Measurements from ENCODE around the gene ITSN2. TPM values are rescaled to one million over a fixed set of nuclear protein-coding genes. Genes with fewer than 3 reads are reported as not detected.

ITSN2 gene
- polyA plus RNA-seq, 3 donors, result 26.0 to 91.1 (median 40.4) TPM

GRCh38 chr2:24374301-24374700, 14.0 kb upstream of the ITSN2 start:
- H3K4me3 ChIP-seq (replicated peaks in 1 of 3; ENCODE audit: low read depth in 2 of 3, low read length in 3 of 3), result no peak overlapping the region
- no peaks in the 10 kb centered on the region for H3K79me2 ChIP-seq (ENCODE audit: insufficient read depth, low read length)
- H3K27me3 ChIP-seq (ENCODE audit: control insufficient read depth in 2 of 2, insufficient read depth in 2 of 2, low read length in 2 of 2), result no peaks in the 10 kb centered on the region
- H3K27me3 Mint-ChIP-seq (ENCODE audit: low read depth in 3 of 3), result peaks cover 0 to 1% (median 0%) of the 10 kb centered on the region in 3 donors
- no peak overlapping the region for H3K27ac Mint-ChIP-seq
- no peaks in the 10 kb centered on the region for H3K36me3 ChIP-seq (replicated peaks in 1 of 2; ENCODE audit: control insufficient read depth in 1 of 2, insufficient read depth in 2 of 2, low read length in 2 of 2)
- DNase-seq, result no peak
- H3K36me3 Mint-ChIP-seq, result no peaks in the 10 kb centered on the region
- H3K9me3 ChIP-seq (replicated peaks in 1 of 2; ENCODE audit: control insufficient read depth in 1 of 2, insufficient read depth in 1 of 2, low read length in 2 of 2), result no peaks in the 10 kb centered on the region
- WGBS (ENCODE audit: insufficient coverage), result no CpG with 5 or more reads among the region's 4 CpGs
- TF ChIP-seq CTCF (IDR thresholded peaks at IDR 0.05), result no peak
- no peak overlapping the region for H3K27ac ChIP-seq (ENCODE audit: low read depth in 1 of 2, low read length in 2 of 2)
- H3K4me1 ChIP-seq (ENCODE audit: control insufficient read depth in 1 of 2, insufficient read depth in 2 of 2, low read length in 2 of 2), result no peaks in the 10 kb centered on the region
- intact Hi-C loops (cut with micrococcal nuclease), result loop anchor here in 1 of 2 donors (10.0 kb wide), 1 partner anchor 50 kb away; no protein-coding TSS in a partner anchor
- H3K4me3 Mint-ChIP-seq, result no peak overlapping the region
- peaks cover 0 to 2% (median 0%) of the 10 kb centered on the region in 7 donors for H3K9me3 Mint-ChIP-seq
- no peaks in the 10 kb centered on the region for H4K20me1 ChIP-seq (ENCODE audit: insufficient read depth, low read length)
- H3K9ac ChIP-seq (ENCODE audit: insufficient read depth, low read length, poor library complexity, severe bottlenecking), result no peak overlapping the region
- H3K4me2 ChIP-seq (replicated peaks; ENCODE audit: extremely low read depth, low read length, poor library complexity, severe bottlenecking), result no peak overlapping the region
- H2AFZ ChIP-seq (ENCODE audit: insufficient read depth, low read depth, low read length, poor library complexity, severe bottlenecking), result no peak overlapping the region
- H3K4me1 Mint-ChIP-seq, result no peaks in the 10 kb centered on the region

GRCh38 chr2:24372033-24372432, 11.7 kb upstream of the ITSN2 start:
- H3K4me3 ChIP-seq (replicated peaks in 1 of 3; ENCODE audit: low read depth in 2 of 3, low read length in 3 of 3), result no peak overlapping the region
- peaks cover 0 to 2% (median 0%) of the 10 kb centered on the region in 7 donors for H3K9me3 Mint-ChIP-seq
- H3K27me3 Mint-ChIP-seq (ENCODE audit: low read depth in 3 of 3), result peaks cover 0 to 1% (median 0%) of the 10 kb centered on the region in 3 donors
- no peak for TF ChIP-seq CTCF (IDR thresholded peaks at IDR 0.05)
- H3K9me3 ChIP-seq (replicated peaks in 1 of 2; ENCODE audit: control insufficient read depth in 1 of 2, insufficient read depth in 1 of 2, low read length in 2 of 2), result no peaks in the 10 kb centered on the region
- H3K4me1 Mint-ChIP-seq, result no peaks in the 10 kb centered on the region
- no peaks in the 10 kb centered on the region for H3K36me3 ChIP-seq (replicated peaks in 1 of 2; ENCODE audit: control insufficient read depth in 1 of 2, insufficient read depth in 2 of 2, low read length in 2 of 2)
- H2AFZ ChIP-seq (ENCODE audit: insufficient read depth, low read depth, low read length, poor library complexity, severe bottlenecking), result no peak overlapping the region
- H3K9ac ChIP-seq (ENCODE audit: insufficient read depth, low read length, poor library complexity, severe bottlenecking), result no peak overlapping the region
- no peak for DNase-seq
- 100% methylated on average over 2 of the region's 7 CpGs for WGBS (ENCODE audit: insufficient coverage)
- H3K27ac ChIP-seq (ENCODE audit: low read depth in 1 of 2, low read length in 2 of 2), result no peak overlapping the region
- H3K27ac Mint-ChIP-seq, result no peak overlapping the region
- H3K27me3 ChIP-seq (ENCODE audit: control insufficient read depth in 2 of 2, insufficient read depth in 2 of 2, low read length in 2 of 2), result no peaks in the 10 kb centered on the region
- intact Hi-C loops (cut with micrococcal nuclease), result loop anchor here in 1 of 2 donors (10.0 kb wide), 1 partner anchor 47 kb away; no protein-coding TSS in a partner anchor
- no peak overlapping the region for H3K4me3 Mint-ChIP-seq
- H3K79me2 ChIP-seq (ENCODE audit: insufficient read depth, low read length), result no peaks in the 10 kb centered on the region
- H3K4me1 ChIP-seq (ENCODE audit: control insufficient read depth in 1 of 2, insufficient read depth in 2 of 2, low read length in 2 of 2), result no peaks in the 10 kb centered on the region
- no peaks in the 10 kb centered on the region for H3K36me3 Mint-ChIP-seq
- no peak overlapping the region for H3K4me2 ChIP-seq (replicated peaks; ENCODE audit: extremely low read depth, low read length, poor library complexity, severe bottlenecking)
- H4K20me1 ChIP-seq (ENCODE audit: insufficient read depth, low read length), result no peaks in the 10 kb centered on the region
